Effector memory CD4-positive, alpha-beta T cell (primary cell): ENCODE results near the gene FPGS.
A peak's percentile ranks its signal among the peaks of the same experiment; 100 is the strongest.

Experiments
- DNase-seq, 3 donors: peaks; one replicate each; pipeline ENCODE4 v3.0.0-alpha.2; 2020
- H3K27ac ChIP-seq: 2 replicates; pipeline ENCODE4 v1.7.0; 2013; ENCODE audit warnings: mild to moderate bottlenecking, low read length, moderate library complexity; ENCODE audit not compliant: insufficient read depth, poor library complexity, severe bottlenecking
- H3K27me3 ChIP-seq: replicated peaks from 2 replicates; pipeline ENCODE4 v1.7.0; 2013; ENCODE audit warnings: mild to moderate bottlenecking, low read length; ENCODE audit not compliant: insufficient read depth, control insufficient read depth, poor library complexity, severe bottlenecking
- H3K36me3 ChIP-seq: 2 replicates; pipeline ENCODE4 v1.7.0; 2013; ENCODE audit warnings: mild to moderate bottlenecking, low read length, moderate library complexity; ENCODE audit not compliant: control insufficient read depth, insufficient read depth
- H3K4me1 ChIP-seq: 2 replicates; pipeline ENCODE4 v1.7.0; 2013; ENCODE audit warnings: low read length, mild to moderate bottlenecking; ENCODE audit not compliant: control insufficient read depth, insufficient read depth, poor library complexity, severe bottlenecking
- H3K4me3 ChIP-seq: 2 replicates; pipeline ENCODE4 v1.7.0; 2013; ENCODE audit warnings: low read length, low read depth, mild to moderate bottlenecking; ENCODE audit not compliant: insufficient read depth, poor library complexity, severe bottlenecking
- H3K9me3 ChIP-seq: 2 replicates; pipeline ENCODE4 v1.7.0; 2013; ENCODE audit warnings: mild to moderate bottlenecking, low read length, moderate library complexity; ENCODE audit not compliant: control insufficient read depth

FPGS gene

DNA sequence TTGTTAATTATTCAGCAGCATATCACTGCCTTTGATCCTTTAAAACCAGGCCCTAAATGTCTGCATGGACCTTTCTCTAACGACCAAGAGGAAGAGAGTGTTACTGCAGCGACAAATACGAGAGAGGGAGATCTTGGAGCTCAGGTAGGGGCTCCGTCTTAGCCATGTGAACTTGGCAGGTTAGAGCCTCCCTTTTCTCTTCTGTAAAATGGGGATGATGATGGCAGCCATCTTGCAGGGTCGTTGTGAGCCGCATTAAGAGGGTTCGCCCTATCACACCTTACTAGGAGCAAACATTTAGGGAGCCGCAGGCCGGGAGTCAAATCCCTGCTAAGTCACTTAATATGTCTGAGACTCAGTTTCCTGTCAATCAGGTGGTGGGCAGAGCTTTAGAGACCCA, 50.1 kb downstream of the FPGS start:
- Histone ChIP-seq H3K4me1 (peaks cover 18% of the 10 kb centered on the region), H3K9me3 (peaks cover 4% of the 10 kb centered on the region), H3K27ac (no peak overlapping the region), H3K36me3 (no peaks in the 10 kb centered on the region), H3K4me3 (no peak overlapping the region), H3K27me3 (no peaks in the 10 kb centered on the region)
- no peak for DNase-seq

DNA sequence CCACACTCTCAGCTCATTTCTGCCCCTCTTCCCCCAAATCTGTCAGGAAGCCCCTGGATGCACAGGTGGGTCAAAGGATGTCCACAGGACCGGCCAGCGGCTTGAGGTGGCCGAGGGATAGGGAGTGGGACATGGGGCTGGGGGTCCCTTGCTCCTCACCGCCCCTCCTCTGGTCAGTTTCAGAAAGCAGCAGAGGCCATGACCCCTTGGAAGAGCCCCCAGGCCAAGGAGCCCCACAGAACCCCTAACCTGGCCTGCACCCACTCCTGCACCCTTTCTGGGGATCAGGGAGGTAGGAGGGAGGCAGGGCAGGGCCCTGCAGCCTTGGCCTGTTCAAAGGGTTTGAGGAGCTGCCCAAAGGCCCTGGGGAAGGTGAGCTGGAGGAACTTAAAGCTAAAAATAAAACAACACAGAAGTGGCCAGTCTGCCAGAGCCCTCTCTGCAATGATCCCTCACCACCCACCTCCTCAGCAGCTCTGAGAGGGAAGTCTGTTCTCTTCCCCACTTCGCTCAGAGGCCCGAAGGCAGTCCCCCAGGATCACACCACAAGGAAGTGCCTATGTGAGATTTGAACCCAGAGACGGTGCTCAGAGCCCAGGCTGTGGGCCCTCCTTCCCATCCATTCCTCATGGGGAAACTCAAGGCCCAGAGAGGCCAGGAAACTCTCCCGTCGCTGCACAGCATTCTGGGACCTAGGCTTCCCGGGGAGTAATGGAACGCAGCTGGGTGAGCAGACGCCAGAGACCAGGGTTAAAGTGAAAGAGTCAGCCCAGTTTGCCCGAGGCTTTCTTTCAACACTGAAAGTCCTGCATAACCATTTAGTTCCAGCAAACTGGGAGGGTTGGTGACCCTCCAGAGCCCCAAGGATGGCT, 50.9 kb downstream of the FPGS start:
- H3K4me1 ChIP-seq, result peaks cover 18% of the 10 kb centered on the region
- H3K27ac ChIP-seq, result peak overlapping the region; percentile 39
- no peak for DNase-seq
- peaks cover 4% of the 10 kb centered on the region for H3K9me3 ChIP-seq
- peak overlapping the region; percentile 46 for H3K4me3 ChIP-seq
- H3K27me3 ChIP-seq, result no peaks in the 10 kb centered on the region
- H3K36me3 ChIP-seq, result no peaks in the 10 kb centered on the region

DNA sequence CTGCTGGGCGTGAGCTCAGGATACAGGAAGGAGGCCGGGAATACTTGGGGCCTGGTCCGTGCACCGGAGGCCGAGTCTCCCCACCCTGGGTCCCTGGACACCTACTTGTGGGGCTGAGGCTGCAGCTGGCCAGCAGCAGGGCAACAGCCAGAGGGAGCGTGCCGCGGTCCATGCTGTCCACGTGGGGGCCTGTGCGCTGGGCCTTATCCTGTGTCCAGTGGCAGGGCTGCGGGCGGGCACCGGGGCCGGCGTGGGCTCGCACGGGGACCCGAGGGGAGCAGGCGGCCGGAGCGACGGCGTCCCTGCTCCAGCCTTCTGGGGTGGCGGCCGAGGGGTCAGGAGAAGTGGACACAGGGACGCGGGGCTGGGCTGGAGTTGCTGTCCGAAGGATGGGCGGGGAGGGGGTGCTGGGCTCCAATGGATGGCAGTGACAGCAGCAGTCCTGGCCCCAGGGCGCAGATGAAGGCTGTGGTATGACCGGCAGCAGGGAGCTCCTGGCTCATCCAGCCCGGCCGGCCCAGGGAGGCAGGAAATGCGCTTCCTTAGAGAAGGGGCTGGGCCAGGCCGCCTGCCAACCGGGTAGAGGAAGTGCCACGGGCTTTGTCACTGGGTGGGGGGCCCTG, 51.6 kb downstream of the FPGS start, which contains the start of gene ENG:
Gene ENG (minus strand): TSS at position 475 of the 623 bp plus-strand sequence. CDS start 303 bp downstream, at position 172.
- DNase-seq, result no peak
- no peaks in the 10 kb centered on the region for H3K36me3 ChIP-seq
- H3K4me1 ChIP-seq, result peaks cover 18% of the 10 kb centered on the region
- no peaks in the 10 kb centered on the region for H3K27me3 ChIP-seq
- H3K27ac ChIP-seq, result peak within 1 kb of the TSS; percentile 39
- peaks cover 3% of the 10 kb centered on the region for H3K9me3 ChIP-seq
- H3K4me3 ChIP-seq, result peak within 1 kb of the TSS; percentile 46

DNA sequence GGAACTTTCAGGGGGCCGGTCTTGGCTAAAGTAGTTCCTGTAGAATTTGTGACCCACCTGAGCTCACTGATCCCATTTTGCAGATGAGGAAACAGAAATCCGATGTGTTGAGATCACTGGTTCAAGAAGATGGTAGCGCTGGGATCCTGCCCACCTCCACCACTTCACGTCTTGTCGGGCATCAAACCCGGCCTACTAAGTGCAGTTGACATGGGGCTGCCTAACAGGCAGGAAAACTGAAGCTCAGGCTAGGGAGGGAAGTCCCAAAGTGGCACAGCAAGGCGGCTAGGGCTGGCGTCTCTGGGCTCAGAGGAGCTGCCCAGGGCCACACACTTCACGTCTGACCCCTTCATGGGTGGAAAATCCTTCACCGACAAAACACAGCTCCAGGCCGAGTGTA, 52.3 kb downstream of the FPGS start:
- DNase-seq, result no peak
- Histone ChIP-seq H3K27ac (no peak overlapping the region), H3K4me1 (peaks cover 18% of the 10 kb centered on the region), H3K9me3 (no peaks in the 10 kb centered on the region), H3K36me3 (no peaks in the 10 kb centered on the region), H3K27me3 (no peaks in the 10 kb centered on the region), H3K4me3 (peak overlapping the region; percentile 29)

DNA sequence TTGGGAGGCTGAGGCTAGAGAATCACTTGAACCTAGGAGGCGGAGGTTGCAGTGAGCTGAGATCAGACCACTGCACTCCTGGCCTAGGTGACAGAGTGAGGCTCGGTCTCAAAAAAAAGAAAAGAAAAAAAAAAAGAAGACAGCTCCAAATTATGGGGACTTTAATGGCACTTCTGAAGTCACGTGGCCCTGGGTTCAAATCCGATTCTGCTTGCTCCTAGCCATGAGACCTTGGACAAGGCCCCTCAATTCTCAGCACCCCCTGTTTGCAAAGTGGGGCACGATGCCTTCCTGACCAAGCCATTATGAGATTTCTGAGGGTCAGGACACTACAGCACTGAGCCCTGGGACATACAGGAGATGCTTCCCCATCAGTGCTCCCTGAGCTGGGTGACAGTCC, 52.8 kb downstream of the FPGS start:
- Histone ChIP-seq H3K4me3 (no peak overlapping the region), H3K27me3 (no peaks in the 10 kb centered on the region), H3K36me3 (no peaks in the 10 kb centered on the region), H3K27ac (no peak overlapping the region), H3K4me1 (peaks cover 18% of the 10 kb centered on the region), H3K9me3 (no peaks in the 10 kb centered on the region)
- DNase-seq, result no peak

DNA sequence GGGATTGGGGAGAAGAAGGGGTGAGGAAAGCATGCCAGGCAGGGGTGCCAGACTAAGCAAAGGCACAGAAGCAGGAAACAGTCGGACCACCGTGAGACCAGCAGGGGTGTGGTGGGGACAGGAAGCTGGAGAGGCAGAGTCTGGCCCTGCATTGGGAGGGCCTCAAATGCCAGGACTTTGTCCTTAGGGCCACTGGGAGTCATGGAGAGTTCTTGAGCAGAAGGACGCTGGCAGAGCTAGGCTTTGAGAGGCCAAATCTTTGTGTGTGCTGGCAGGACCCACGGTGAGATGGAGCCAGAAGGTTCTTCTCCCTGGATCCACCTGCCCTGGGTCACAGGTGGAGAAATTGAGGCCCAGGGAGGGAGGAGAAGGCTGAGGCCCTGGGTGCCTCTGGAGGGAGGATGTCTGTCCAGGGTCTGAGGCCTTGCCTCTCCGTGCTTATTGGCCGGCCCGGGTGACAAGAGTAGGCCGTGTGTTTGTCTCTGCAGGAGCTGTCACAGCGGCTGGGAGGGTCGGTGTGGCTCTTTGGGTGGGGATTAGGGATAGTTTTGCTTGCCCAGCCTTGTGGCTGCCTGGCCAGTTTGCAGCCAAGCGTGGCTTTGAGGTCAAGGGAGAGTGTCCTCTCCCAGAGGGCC, 53.5 kb downstream of the FPGS start:
- H3K27ac ChIP-seq, result no peak overlapping the region
- peaks cover 24% of the 10 kb centered on the region for H3K4me1 ChIP-seq
- no peaks in the 10 kb centered on the region for H3K9me3 ChIP-seq
- H3K27me3 ChIP-seq, result no peaks in the 10 kb centered on the region
- no peak for DNase-seq
- no peak overlapping the region for H3K4me3 ChIP-seq
- no peaks in the 10 kb centered on the region for H3K36me3 ChIP-seq

DNA sequence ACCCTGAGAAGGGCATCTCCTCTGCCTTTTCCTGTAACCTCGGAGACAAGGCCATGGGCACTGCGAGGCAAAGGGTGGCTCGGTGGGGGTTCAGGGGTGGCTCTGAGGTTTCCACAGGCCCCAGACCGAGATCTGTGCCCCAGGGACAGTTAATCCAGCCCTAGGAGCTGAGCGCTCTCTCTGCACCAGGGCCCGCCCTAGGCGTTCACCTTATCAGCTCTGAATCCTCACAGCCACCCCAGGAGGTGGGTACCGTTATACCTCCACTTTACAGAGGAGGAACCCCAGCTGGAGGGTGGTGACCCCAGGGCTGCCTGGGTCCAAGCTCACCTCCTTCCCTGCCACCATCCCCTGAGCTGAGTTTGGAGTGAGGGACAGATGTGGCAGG, 54.0 kb downstream of the FPGS start:
- DNase-seq, result no peak
- Histone ChIP-seq H3K27ac (no peak overlapping the region), H3K36me3 (no peaks in the 10 kb centered on the region), H3K27me3 (no peaks in the 10 kb centered on the region), H3K4me1 (peaks cover 29% of the 10 kb centered on the region), H3K4me3 (no peak overlapping the region), H3K9me3 (no peaks in the 10 kb centered on the region)

DNA sequence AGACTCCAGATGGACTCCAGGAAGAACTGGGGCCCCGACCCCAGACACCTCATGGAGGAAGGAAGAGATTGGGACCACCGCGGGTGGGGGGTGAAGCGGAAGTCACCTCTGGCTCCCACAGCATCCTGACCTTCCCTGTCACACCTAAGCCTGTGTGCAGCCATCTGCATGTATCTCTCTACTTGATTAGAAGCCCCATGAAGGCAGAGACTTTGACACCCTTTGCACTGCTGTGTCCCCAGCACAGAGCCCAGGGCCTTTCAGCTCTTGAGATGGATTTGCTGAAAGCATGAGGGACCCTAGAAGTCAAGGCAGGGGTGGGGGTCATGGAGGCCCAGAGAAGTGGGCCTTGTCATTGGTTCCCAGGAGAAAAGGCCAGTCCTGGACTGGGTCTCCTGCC, 54.6 kb downstream of the FPGS start:
- Histone ChIP-seq H3K27ac (no peak overlapping the region), H3K4me1 (peaks cover 35% of the 10 kb centered on the region), H3K4me3 (no peak overlapping the region), H3K36me3 (no peaks in the 10 kb centered on the region), H3K27me3 (no peaks in the 10 kb centered on the region), H3K9me3 (no peaks in the 10 kb centered on the region)
- no peak for DNase-seq

DNA sequence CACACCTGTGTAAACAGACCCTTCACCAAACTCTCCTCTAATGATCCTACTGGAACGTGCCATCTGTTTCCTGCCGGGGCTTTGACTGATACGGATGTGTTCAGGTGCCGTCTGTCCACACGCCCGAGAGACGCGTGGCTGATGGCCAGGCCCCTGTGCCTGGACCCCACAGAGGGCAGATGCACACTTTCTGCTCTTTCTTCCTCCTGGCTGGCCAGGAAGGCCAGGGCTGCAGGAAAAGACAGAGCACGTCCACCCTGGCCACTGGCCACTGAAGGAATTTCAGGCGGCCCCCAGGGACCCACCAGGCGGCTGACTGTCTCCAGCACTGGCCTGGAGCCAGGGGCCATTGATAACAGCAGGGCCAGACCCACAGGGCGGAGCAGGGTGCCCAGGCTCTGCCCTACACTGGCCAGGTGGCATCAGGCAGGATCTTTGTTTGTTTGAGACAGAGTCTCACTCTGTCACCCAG, 55.4 kb downstream of the FPGS start:
- H3K4me1 ChIP-seq, result peaks cover 41% of the 10 kb centered on the region
- no peak overlapping the region for H3K4me3 ChIP-seq
- H3K27me3 ChIP-seq, result no peaks in the 10 kb centered on the region
- H3K36me3 ChIP-seq, result no peaks in the 10 kb centered on the region
- H3K27ac ChIP-seq, result no peak overlapping the region
- DNase-seq, result no peak
- H3K9me3 ChIP-seq, result no peaks in the 10 kb centered on the region

DNA sequence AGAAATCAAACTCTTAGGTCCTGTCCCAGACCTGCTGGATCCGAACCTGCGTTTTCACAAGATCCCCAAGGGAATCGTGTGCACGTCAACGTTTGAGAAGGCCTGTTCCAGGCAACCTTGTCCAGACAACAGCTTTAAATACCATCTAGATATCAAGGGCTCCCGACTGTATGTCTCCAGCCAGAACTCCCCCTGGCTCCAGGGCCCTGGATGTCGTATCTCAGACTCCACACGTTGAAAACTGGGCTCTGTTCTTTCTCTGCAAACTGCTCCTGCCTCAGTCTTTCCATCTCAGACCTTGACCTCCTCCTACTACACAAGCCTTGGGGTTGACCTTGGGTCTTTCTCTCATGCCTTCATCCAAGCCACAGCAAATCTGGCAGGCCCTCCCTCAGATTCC, 57.6 kb downstream of the FPGS start:
- Histone ChIP-seq H3K4me3 (no peak overlapping the region), H3K27me3 (no peaks in the 10 kb centered on the region), H3K9me3 (no peaks in the 10 kb centered on the region), H3K27ac (no peak overlapping the region), H3K36me3 (no peaks in the 10 kb centered on the region), H3K4me1 (peaks cover 33% of the 10 kb centered on the region)
- no peak for DNase-seq
